Measurements from ENCODE around the gene NOS1. TPM values are rescaled to one million over a fixed set of nuclear protein-coding genes. Genes with fewer than 3 reads are reported as not detected.

The NOS1 gene
- total RNA-seq, 1 donor from 2014 or later, result 17.6 TPM

DNA sequence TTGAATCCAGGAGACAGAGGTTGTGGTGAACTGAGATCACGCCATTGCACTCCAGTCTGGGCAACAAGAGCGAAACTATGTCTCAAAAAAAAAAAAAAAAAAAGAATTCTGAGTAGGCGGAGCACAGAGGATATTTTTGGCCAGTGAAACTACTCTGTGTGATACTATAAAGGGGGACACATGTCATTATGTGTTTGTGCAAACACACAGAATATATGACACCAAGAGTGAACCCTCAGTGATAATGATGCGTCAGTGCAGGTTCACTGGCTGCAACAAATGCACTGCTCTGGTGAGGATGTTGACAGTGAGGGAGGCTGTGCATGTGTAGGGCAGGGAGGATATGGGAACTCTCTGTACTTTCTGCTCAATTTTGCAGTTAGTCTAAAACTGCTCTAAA lies 195.3 kb downstream of the NOS1 start:
- intact Hi-C loops (cut with DNase I), result no loop called here
- ATAC-seq (no peak), DNase-seq (ENCODE audit: low spot score) (no peak)

DNA sequence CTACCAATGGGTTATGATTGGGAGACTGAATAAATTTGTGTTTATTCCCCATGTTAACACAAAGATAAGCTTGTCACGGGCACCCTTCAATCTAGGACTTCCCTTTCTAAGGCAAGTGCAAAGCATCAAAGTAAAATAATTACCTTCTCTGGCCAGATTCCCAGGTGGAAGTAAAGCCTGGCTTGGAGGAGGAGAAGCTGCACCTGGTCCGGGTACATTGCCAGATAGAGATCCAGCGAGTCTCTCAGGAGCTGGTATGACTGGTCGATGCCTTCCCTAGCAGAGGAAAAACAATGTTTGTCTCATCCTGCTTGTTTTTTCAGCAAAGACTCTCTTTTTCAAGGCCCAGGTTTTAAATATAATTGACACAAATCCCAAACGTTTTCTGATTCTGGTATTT lies 196.1 kb downstream of the NOS1 start:
- intact Hi-C loops (cut with DNase I), result no loop called here
- ATAC-seq, result no peak

DNA sequence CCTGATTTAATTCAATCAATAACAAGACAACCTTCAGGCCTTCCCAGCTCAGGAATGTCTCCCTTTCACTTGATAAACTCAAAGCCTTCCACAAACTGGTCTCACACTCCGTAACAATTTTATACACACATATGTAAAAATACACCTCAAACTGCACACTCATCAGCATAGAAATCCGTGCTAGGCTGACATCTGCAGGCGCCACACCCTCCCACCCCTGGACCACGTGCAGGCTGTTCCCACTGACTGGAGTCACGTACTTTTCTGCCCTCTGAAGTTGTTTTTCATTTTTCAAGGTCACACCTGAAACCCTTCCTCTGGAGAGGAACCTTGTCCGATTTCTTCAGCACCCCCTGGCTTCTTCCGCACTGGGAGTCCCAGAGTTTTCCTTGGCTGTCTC lies 198.8 kb downstream of the NOS1 start:
- DNase-seq (ENCODE audit: low spot score), result no peak
- intact Hi-C loops (cut with DNase I), result no loop called here
- ATAC-seq, result no peak

More for the DNA sequence above, 196.1 kb downstream of the NOS1 start:
- no peak for DNase-seq (ENCODE audit: low spot score)

DNA sequence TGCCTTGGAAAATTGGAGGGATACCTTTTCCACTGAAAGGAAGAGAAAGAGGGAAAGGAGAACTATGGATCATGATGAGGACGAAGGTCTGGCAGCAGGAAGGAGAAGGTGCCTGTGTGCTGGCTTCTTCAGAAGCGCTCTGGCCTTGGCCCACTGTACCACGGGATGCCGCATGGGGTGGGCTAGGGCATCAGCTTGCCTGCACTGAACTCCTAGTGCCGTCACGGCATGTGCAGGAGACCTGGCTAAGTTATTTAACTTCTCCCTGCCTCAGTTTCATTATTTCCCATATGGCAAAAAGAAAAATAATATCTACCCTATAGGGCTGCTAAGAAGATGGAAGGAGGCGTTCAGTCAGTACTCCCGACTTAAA lies 199.3 kb downstream of the NOS1 start:
- DNase-seq (ENCODE audit: low spot score), result no peak
- intact Hi-C loops (cut with DNase I), result no loop called here
- no peak for ATAC-seq

DNA sequence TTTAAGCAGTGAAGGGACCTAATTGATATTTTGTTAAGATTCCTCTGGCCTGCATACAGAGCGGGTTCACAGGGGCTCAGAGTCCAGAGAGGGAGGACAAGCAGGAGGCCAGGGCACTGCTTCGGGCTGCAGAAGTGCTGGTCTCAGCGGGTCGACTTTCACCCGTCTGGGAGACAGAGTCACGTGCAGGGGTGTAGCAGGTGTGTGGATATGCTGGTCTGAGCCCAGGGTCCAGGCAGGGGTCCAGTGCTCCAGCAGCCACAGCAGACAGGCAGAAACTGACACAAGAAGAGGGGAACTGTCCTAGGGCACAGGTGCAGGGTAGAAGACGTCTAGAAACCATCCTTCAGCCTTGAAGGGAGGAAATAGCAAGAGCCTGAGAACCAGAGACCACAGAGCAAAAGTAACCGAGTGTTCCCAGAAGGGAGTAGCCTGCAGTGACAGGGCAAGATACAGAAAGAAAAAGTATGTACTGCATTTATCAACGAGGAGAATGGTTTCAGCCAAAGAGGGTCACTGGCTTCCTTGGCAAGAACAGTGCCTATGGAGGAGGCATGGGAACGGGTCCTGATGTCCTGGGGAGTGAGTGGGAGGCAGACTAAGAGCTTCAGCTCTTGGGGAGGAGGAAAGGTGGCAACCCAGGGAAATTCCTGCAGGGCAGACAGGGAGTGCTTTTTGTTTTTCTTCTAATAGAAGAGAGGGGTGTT lies 199.8 kb downstream of the NOS1 start:
- intact Hi-C loops (cut with DNase I), result no loop called here
- ATAC-seq, result no peak
- no peak for DNase-seq (ENCODE audit: low spot score)

DNA sequence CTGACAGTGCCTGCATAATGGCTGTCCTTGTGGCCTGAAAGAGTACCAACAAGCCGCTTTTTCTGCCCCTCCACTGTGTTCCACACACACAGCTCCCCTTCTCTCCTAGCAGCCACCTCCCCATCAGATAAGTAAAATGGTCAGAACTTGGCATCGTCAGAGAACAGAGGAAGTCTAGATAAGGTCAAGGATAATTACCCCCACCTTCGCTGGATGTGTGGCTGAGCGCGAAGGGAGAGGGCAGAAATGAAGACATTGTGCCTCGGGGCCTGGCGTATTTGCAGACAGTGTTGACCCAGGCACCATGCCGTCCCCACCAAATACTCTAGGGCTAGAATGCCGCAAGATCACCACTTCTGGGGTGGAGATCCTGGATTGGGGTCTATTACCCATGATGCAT lies 201.8 kb downstream of the NOS1 start:
- no peak for ATAC-seq
- DNase-seq (ENCODE audit: low spot score), result no peak
- intact Hi-C loops (cut with DNase I), result no loop called here

DNA sequence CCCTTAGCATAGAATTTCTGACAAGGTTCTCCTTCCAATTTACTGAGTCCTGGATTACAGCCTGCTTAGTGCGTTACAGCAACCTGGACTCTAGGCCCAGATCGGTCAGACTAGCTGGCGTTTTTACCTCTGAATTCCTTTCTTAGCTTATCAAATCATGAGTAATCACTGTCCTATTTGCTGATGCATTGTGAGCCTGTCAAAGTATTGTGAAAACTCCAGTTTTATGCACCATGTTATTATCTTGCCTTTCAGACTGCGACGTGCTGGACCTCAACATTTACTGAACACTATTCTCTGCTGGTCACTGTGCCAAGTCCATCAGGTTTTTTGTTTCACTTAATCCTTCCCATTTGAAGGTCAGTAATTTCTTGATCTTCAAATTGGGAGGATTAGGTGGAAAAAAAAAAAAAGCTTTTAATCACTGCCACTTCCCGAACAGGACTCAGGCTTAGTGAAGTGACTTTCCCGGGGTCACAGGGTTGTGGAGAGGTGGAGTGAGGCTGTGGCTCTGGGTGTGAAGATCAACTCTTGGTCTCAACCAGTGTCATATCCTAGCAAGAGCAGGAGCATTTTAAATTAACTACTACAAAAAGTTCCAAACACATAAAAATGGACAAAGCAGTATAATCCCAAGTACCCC lies 202.4 kb downstream of the NOS1 start:
- no peak for DNase-seq (ENCODE audit: low spot score)
- intact Hi-C loops (cut with DNase I), result no loop called here
- ATAC-seq, result no peak

Other genes starting within 250 kb of the NOS1 start
- gene FBXO21, start 171.2 kb downstream of the NOS1 start, total RNA-seq, result 42.9 TPM